Measurements from ENCODE around the gene MED13L. TPM values are rescaled to one million over a fixed set of nuclear protein-coding genes. Genes with fewer than 3 reads are reported as not detected.
A peak's percentile ranks its signal among the peaks of the same experiment; 100 is the strongest.

MED13L gene
- total RNA-seq, 1 donor, result 180 TPM

- no peak for TF ChIP-seq CTCF (IDR thresholded peaks at IDR 0.05; ENCODE audit: insufficient read depth, low read length)
- no peak overlapping the region for H3K4me3 ChIP-seq (ENCODE audit: low read depth, low read length)
- DNase-seq (ENCODE audit: low read depth), result peak; percentile 31
Observed at GRCh38 chr12:115920395-115921183, 356.9 kb downstream of the MED13L start.

DNA sequence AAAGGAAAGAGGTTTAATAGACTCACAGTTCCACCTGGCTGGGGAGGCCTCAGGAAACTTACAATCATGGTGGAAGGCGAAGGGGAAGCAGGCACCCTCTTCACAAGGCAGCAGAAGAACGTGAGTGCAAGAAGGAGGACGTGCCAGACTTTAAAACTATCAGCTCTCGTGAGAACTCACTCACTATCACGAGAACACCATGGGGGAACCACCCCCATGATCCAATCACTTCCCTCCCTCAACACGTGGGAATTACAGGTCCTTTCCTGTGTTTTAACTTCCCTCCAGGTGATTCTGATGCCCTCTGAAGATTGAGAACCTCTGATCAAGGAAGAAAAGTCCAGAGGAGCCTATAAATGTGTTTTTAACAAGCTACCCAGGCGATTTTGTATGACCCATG lies 358.7 kb downstream of the MED13L start:
- TF ChIP-seq CTCF (IDR thresholded peaks at IDR 0.05; ENCODE audit: insufficient read depth, low read length), result no peak
- DNase-seq (ENCODE audit: low read depth), result no peak

GRCh38 chr12:115916910-115917668 lies 360.4 kb downstream of the MED13L start:
- no peak overlapping the region for H3K4me3 ChIP-seq (ENCODE audit: low read depth, low read length)
- peak; percentile 11 for DNase-seq (ENCODE audit: low read depth)
- peak; percentile 87 for TF ChIP-seq CTCF (IDR thresholded peaks at IDR 0.05; ENCODE audit: insufficient read depth, low read length)

More for the DNA sequence above, 358.7 kb downstream of the MED13L start:
- H3K4me3 ChIP-seq (ENCODE audit: low read depth, low read length), result no peak overlapping the region

DNA sequence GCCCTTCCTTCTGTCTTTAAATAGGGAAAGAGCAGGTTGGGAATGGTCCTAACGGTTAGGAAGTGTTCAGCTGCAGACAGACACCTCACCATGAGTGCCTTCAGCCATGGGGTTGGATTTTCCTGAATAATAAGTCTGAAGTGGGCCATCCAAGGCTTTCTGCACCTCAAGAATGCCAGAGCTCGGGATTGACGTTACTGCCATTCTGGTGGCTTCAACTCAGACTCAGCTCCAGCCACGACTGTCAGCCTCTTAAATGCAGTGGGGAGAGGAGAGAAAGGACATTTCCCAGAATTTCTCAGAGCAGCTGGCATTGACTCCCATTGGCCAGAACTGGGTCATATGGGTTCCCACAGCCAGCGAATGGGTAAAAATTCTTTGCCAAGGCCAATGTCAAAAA lies 363.4 kb downstream of the MED13L start:
- no peak for TF ChIP-seq CTCF (IDR thresholded peaks at IDR 0.05; ENCODE audit: insufficient read depth, low read length)
- no peak overlapping the region for H3K4me3 ChIP-seq (ENCODE audit: low read depth, low read length)
- no peak for DNase-seq (ENCODE audit: low read depth)

GRCh38 chr12:115912440-115912839 lies 365.1 kb downstream of the MED13L start:
- no peak for DNase-seq (ENCODE audit: low read depth)
- no peak for TF ChIP-seq CTCF (IDR thresholded peaks at IDR 0.05; ENCODE audit: insufficient read depth, low read length)
- H3K4me3 ChIP-seq (ENCODE audit: low read depth, low read length), result no peak overlapping the region

- no peak for DNase-seq (ENCODE audit: low read depth)
- no peak for TF ChIP-seq CTCF (IDR thresholded peaks at IDR 0.05; ENCODE audit: insufficient read depth, low read length)
- H3K4me3 ChIP-seq (ENCODE audit: low read depth, low read length), result no peak overlapping the region
Observed at GRCh38 chr12:115911360-115911759, 366.1 kb downstream of the MED13L start.

All from fibroblast of the aortic adventitia (primary cell).